Measurements from ENCODE around the gene MAP2.
"Not testable (repeated sequence)": the region's sequence is repeated elsewhere in the genome, so short reads cannot be mapped to it uniquely, and the experiment has no call there.

The MAP2 gene

GRCh38 chr2:209598227-209598626 lies 174.4 kb downstream of the MAP2 start:
- not testable (repeated sequence) for DNase-seq

GRCh38 chr2:209600341-209601171 lies 176.7 kb downstream of the MAP2 start:
- no peak for DNase-seq

- DNase-seq = no peak
These were observed 177.7 kb downstream of the MAP2 start for GRCh38 chr2:209601497-209601896.

- no peak for DNase-seq
These were observed 178.4 kb downstream of the MAP2 start for GRCh38 chr2:209602259-209602658.

- DNase-seq = no peak
These were observed 185.7 kb downstream of the MAP2 start for GRCh38 chr2:209609531-209609930.

GRCh38 chr2:209610631-209611030 lies 186.8 kb downstream of the MAP2 start:
- DNase-seq = no peak

- no peak for DNase-seq
These were observed 189.9 kb downstream of the MAP2 start for GRCh38 chr2:209613649-209614305.

GRCh38 chr2:209614690-209615369 lies 191.0 kb downstream of the MAP2 start:
- DNase-seq = no peak

- no peak for DNase-seq
These were observed 195.9 kb downstream of the MAP2 start for GRCh38 chr2:209619782-209620181.

GRCh38 chr2:209624192-209624938 lies 200.5 kb downstream of the MAP2 start:
- no peak for DNase-seq

- no peak for DNase-seq
These were observed 205.8 kb downstream of the MAP2 start for GRCh38 chr2:209629597-209629996.

- DNase-seq = no peak
These were observed 210.1 kb downstream of the MAP2 start for GRCh38 chr2:209633911-209634310.

- DNase-seq = no peak
These were observed 212.2 kb downstream of the MAP2 start for GRCh38 chr2:209636076-209636475.

- no peak for DNase-seq
These were observed 213.4 kb downstream of the MAP2 start for GRCh38 chr2:209637293-209637692.

GRCh38 chr2:209638346-209638745 lies 214.5 kb downstream of the MAP2 start:
- DNase-seq = peak; percentile 6

- no peak for DNase-seq
These were observed 216.5 kb downstream of the MAP2 start for GRCh38 chr2:209640358-209640757.

GRCh38 chr2:209642146-209642820 lies 218.4 kb downstream of the MAP2 start:
- DNase-seq = no peak

- DNase-seq = no peak
These were observed 221.0 kb downstream of the MAP2 start for GRCh38 chr2:209644842-209645241.

- DNase-seq = no peak
These were observed 224.9 kb downstream of the MAP2 start for GRCh38 chr2:209648714-209649113.

GRCh38 chr2:209653134-209653533 lies 229.3 kb downstream of the MAP2 start:
- DNase-seq = no peak

GRCh38 chr2:209661286-209661894 lies 237.5 kb downstream of the MAP2 start:
- no peak for DNase-seq

- DNase-seq = no peak
These were observed 238.2 kb downstream of the MAP2 start for GRCh38 chr2:209662021-209662420.
